Stimulated activated CD4-positive, alpha-beta T cell treated with anti-CD3 and anti-CD28 coated beads, Interleukin-4, amount 100 ng/mL, for 1 hour (primary cell): ENCODE measurements around the gene RTL10.

ENCODE experiments used
- DNase-seq: peaks from one replicate; pipeline ENCODE4 v3.0.0-alpha.2; 2020

Gene RTL10

GRCh38 chr22:19854778-19855503 lies at the start of gene RTL10, which contains the start of gene GNB1L:
TSS of gene RTL10 (minus strand) at chr22:19854874. CDS start at chr22:19852261, 2,613 bp downstream.
TSS of gene GNB1L (minus strand) at chr22:19854874. CDS start at chr22:19821355, 33,519 bp downstream.
- DNase-seq: peak; percentile 97

DNA sequence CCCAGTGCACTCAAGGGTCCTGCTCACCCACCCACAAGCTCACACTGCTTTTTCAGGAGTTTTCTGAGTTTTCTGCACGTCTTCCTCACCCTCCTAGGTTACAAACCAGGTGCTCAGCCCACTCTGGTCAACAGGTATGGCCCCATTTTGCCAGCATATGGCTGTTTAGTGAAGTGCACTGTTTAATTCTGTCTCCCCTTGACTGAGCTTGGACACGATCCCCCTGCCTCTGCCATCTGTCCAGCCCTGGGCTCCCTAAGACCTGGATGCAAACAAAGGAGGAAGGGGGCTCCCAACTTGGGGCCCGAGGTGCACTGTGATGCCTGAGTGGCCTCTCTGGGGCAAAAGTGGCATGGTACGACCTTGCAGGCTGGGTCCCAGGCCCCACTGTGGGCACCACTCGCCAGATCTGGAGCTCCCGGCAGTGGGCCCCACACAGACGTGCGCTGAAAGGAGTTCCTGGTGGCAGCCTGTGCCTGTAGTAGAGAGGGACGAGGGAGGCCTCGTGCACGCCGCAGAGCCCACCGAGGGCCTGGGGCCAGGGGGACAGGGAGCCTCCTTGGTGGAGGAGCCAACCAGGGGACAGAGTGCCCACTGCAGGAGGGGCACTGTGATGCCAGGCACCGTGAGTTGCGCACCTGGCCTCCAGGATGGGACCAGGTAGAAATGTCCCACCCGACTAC lies 49.6 kb upstream of the RTL10 start:
- no peak for DNase-seq

DNA sequence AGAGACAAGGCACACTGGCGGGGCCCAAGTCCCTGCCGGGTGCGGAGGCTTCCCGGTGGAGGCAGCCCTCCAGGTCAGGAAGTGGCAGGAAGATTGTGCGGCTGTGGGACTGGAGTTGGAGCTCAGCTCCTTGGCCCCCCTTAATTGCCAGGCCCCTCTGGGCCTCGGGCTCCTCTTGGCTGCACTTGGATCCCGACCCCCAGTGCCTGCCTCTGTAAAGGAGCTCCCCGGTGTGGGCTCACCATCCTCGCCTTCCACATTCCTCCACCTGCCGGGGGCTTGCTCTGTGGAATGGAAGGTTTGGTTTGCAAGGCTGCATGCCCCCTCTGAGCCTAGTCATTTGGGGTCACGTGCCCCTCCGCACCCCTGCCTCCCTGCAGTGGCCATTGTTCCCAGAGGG lies 48.8 kb upstream of the RTL10 start:
- no peak for DNase-seq

DNA sequence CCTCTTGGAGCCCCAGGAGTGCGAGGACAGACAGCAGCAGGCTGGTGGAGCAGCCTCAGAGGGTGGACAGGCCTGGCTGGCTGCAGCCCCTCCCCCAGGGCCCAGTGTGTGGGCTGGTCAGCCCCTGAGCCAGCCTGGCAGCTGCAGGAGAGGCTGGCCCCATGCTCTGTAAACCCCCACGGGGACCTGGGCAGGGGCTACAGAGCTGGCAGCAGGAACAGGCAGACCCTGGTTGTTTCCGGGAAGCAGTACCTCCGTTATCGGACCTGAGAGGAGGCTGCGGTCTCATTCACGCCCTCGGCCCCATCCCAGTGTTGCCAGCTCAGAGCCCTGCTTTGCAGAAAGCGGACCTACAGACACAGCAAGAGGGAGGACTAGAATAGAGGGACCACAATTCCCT lies 48.4 kb upstream of the RTL10 start:
- DNase-seq: no peak

GRCh38 chr22:19902245-19902715 lies 47.6 kb upstream of the RTL10 start:
- no peak for DNase-seq

GRCh38 chr22:19901577-19902244 lies 47.0 kb upstream of the RTL10 start:
- DNase-seq: no peak

- no peak for DNase-seq
Measured at GRCh38 chr22:19900707-19901436, 46.2 kb upstream of the RTL10 start.

GRCh38 chr22:19898831-19899567 lies 44.3 kb upstream of the RTL10 start:
- DNase-seq: no peak

DNA sequence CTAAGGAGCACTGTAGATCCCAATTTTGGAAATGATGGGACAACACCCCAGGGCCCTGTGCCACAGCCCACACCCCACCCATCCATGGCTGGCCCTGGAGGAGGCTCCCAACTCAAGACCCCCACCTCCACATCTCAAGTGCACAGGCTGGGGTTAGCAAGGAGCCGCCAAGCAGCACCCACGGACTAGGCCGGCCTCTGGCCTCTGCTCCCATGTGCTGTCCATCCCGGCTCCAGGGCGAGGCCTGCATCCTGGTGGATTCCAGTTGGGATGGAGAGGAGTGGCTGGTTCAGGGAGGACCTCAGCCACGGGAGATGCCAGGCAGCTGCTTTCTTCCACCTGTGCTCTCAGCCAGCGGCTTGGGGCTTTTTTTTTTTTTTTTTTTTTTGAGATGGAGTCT lies 43.5 kb upstream of the RTL10 start:
- no peak for DNase-seq

DNA sequence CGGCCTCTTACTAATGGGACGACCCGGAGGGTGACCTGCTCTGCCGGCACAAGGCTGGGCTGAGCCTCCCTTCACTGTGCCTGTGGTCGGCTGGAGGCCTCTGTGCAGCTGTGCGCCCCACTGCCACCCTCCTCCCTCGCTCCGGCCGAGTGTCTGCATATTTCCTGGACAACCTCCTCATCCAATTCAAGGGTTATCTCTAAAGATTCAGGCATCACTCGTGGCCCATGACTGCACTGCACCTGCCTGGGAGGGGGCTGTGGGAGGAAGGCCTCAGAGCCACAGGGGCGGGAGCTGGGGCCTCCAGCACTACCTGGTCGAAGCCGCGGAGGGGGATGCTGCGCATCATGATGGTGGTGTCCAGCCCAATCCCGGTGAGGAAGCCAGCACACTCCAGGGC lies 43.1 kb upstream of the RTL10 start:
- no peak for DNase-seq

DNA sequence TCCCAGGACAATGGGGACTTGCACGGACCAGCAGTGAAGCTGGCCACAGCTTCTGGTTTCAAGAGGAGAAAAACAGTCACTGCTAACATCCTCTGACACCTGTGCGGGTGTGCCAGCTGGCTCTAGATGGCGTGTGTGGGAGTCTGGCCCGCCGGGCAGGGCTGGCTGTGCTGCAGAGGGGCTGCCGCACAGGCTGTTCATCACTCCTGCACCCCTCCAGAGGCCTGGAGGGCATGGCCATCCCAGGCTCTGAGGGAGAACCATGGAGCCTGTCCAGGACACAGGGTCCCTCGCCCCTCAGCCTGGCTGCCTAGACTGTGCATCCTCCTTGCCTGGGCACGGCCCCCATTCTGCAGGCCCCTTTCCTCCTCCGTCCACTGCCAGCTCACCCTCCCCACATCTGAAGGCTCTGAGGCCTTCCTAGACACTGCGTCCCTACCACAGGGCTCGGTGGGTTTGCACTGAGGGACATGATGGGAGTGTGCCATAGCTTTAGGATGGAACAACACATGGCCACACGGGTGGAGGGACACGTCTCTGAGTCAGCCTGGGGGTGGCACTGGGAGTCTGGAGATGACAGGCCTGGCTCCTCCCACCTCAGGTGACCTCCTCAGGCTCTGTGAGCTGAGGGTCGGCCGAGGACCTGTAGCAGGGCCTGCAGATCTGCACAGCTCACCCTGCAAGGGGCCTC lies 42.1 kb upstream of the RTL10 start:
- peak; percentile 32 for DNase-seq

- no peak for DNase-seq
Measured at GRCh38 chr22:19895160-19895849, 40.6 kb upstream of the RTL10 start.

GRCh38 chr22:19893363-19893762 lies 38.7 kb upstream of the RTL10 start:
- DNase-seq: no peak

- no peak for DNase-seq
Measured at GRCh38 chr22:19892925-19893324, 38.3 kb upstream of the RTL10 start.

- peak; percentile 70 for DNase-seq
Measured at GRCh38 chr22:19892257-19892879, 37.7 kb upstream of the RTL10 start.

GRCh38 chr22:19891317-19892256 lies 36.9 kb upstream of the RTL10 start:
- DNase-seq: peak; percentile 84

DNA sequence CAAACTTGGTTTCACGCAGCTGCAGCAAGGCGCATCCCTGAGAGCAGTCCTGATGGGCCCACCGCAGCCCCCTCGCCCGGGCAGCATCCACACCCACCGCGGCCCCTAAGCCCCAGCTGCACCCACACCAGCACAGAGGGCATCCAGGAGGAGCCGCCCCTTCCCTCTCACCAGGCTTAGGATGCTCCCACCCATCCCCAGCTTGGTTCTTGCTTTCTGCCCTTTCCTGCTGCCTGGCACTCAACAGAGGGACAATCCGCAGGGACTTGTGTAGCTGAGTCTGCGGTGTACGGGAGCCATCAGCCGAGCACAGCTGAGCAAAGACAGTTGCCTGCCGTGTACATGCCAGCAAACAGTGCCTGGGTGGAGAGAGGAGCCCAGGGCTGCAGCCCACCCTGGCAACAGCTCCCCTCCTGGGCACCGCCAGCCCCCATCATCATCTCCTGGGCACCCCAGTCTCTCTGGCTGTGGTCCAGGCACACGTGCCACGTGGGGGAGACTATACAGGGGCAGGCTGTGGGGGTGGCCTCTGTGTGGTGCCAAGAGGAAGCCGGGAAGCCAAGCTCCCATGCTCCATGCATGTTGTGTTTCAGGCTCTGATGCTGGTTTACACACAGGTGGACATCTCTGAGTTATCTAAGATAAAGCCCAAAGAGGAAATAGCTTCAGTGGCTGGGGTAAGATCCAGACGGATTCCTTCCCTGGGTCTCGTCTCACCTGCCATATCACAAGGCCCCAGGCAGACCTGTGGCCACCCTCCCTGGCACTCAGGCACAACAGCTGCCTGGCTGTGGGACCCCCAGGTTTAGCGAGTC lies 36.0 kb upstream of the RTL10 start:
- no peak for DNase-seq

DNA sequence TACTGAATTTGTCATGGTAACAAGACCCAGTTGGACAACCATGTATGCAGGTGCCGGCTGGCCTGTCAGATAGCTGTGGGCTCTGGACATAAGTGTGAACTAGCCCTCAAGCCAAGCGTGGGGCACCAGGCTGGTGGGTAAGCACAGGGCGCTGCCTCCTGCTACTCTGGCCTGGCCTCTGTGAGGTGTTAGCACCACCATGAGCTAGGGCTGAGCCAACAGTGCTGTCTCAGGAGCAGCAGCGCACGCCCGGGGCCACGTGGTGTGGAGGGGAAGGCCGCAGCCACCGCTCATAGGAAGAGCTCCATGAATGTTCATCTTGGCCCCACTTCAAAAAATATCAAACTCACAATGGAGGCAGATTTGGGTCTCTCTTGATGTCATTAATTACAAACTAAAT lies 35.3 kb upstream of the RTL10 start:
- peak; percentile 65 for DNase-seq
